Bronchial epithelial cell (primary cell): ENCODE data around the gene RPA1. TPM values are rescaled to one million over a fixed set of nuclear protein-coding genes. Genes with fewer than 3 reads are reported as not detected.
A peak's percentile ranks its signal among the peaks of the same experiment; 100 is the strongest.

Experiments
- DNase-seq: peaks from one replicate; pipeline ENCODE4 v3.0.0-alpha.2; 2010; ENCODE audit warnings: low read depth
- FAIRE-seq: peaks from 2 replicates; lab custom pipeline; 2011; peaks lifted over from hg19 to GRCh38; lab: Jason Lieb, UNC
- H3K27me3 ChIP-seq: 2 replicates; pipeline ENCODE4 v1.5.1; 2011; ENCODE audit warnings: low read length; ENCODE audit not compliant: control insufficient read depth, insufficient read depth
- H3K36me3 ChIP-seq: 2 replicates; pipeline ENCODE4 v1.5.1; 2011; ENCODE audit warnings: low read length; ENCODE audit not compliant: control insufficient read depth, insufficient read depth
- H3K4me3 ChIP-seq: 2 replicates; pipeline ENCODE4 v1.5.1; 2011; ENCODE audit warnings: mild to moderate bottlenecking, low read depth, low read length, control low read depth
- CTCF ChIP-seq: IDR thresholded peaks from 2 replicates; pipeline ENCODE4 v1.5.1; 2011; ENCODE audit warnings: mild to moderate bottlenecking, moderate library complexity, low read length, control low read depth, inconsistent platforms; ENCODE audit not compliant: insufficient read depth, severe bottlenecking
- total RNA-seq: library from RNA; depleted of rRNA; stranded (reverse); fragments of >200 nt; gene quantifications from 2 replicates; pipeline ENCODE4 v1.2.1, GENCODE V29; 2014

RPA1 gene
- total RNA-seq, 1 donor from 2014 or later, result 33.2 TPM

DNA sequence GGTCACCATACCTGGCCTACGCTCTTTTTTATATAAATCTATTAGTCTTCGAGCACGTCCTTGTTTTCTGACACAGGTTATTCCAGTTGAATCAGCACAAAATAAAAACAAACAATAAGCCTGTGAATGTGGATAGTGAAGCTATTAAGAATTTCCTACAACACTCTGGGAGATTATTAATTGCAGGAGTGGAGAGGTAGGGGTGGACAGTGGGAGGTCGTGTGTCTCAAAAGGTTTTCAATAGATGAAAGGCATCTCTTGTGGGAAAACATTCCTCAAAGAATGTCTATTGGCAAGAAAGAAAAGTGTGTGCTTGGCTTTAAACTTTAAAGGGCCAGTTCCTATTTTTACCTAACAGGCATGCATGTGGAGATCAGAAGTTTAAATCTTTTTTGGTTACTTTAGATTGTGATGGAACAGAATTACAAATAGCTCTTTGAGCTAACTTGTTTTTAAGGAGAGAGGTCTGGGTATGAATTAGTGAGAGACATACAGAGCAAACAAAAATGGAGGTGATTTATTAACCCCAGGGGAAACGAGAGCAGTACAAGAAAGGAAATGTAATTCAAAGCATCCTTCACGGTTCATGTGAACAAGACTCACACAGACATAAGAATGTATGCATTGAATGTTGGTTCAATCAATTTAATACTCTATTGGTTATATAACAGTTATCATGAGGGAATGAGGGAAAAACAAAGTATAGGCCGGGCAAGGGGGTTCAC, 9.1 kb upstream of the RPA1 start:
- H3K4me3 ChIP-seq, result no peak overlapping the region
- no peaks in the 10 kb centered on the region for H3K36me3 ChIP-seq
- no peak for TF ChIP-seq CTCF
- H3K27me3 ChIP-seq, result no peaks in the 10 kb centered on the region
- DNase-seq (no peak), FAIRE-seq (no peak)

DNA sequence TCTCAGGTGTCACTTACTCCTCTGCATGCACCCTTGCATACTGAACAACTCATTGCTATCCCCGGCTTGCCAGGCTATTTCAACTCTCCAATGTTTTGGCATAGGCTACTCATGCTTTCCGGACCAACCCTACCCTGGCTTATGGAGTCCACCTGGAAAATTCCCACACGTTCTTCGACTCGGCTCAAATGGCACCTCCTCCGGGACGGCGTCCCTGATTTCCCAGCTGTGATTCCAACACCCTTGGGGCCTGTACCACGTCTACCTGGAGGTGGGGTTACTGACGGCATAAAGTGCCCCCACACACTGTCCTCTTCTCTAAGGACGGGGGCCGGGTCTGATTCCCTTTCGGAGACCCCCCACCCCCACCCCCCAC, 601 bp upstream of the RPA1 start:
- FAIRE-seq (no peak), DNase-seq (no peak)
- peak overlapping the region; percentile 72 for H3K4me3 ChIP-seq
- no peaks in the 10 kb centered on the region for H3K27me3 ChIP-seq
- TF ChIP-seq CTCF, result no peak
- peaks cover 1% of the 10 kb centered on the region for H3K36me3 ChIP-seq

- DNase-seq (peak; percentile 43), FAIRE-seq (no peak)
- no peaks in the 10 kb centered on the region for H3K27me3 ChIP-seq
- no peak for TF ChIP-seq CTCF
- H3K4me3 ChIP-seq, result peak overlapping the region; percentile 72
- H3K36me3 ChIP-seq, result peaks cover 1% of the 10 kb centered on the region
Measured at GRCh38 chr17:1830288-1830687, 483 bp downstream of the RPA1 start.

DNA sequence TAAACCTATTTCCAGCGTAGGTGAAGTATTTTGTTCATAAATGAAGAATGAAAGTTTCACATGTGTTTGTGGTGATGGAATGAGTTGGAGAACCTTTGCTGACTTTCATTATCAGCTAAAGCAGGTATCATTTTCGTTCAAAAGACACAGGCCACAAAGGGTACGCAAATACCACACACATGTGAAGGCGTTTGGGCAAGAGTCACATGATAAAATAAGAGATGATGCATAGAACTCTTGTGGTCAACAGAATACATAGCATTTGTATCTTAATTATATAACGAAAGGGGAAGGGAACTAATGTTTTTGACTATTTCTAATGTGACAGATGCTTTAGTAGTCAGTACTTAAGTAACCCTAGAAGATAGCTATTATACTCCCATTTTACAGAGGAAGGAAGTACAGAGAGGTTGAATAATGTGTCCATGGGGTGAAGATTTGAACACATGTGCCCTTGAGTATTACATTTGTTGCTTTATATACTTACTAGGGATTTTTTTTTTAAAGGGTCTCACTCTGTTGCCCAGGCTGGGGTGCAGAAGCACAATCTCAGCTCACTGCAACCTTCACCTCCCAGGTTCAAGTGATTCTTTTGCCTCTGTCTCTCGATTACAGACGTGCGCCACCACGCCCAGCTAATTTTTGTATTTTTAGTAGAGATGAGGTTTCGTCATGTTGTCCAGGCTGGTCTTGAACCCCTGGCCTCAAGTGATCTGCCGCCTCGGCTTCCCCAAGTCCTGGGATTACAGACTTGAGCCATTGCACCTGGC, 4.8 kb downstream of the RPA1 start:
- Histone ChIP-seq H3K36me3 (no peaks in the 10 kb centered on the region), H3K27me3 (no peaks in the 10 kb centered on the region), H3K4me3 (no peak overlapping the region)
- TF ChIP-seq CTCF, result no peak
- no peak for FAIRE-seq
- no peak for DNase-seq

DNA sequence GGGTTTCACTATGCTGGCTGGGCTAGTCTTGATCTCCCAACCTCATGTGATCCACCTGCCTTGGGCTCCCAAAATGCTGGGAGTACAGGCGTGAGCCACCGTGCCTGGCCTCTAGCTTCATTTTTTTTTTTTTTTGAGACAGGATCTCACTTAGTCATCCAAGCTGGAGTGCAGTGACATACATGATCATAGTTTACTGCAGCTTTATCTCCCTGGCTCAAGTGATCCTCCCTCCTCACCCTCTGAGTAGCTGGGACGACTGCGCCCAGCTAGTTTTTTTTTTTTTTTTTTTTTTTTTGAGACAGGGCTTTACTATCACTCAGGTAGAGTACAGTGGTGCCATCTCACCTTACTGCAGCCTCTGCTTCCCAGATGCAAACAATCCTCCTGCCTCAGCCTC, 9.7 kb downstream of the RPA1 start:
- H3K27me3 ChIP-seq, result no peaks in the 10 kb centered on the region
- TF ChIP-seq CTCF, result no peak
- no peak overlapping the region for H3K4me3 ChIP-seq
- H3K36me3 ChIP-seq, result no peaks in the 10 kb centered on the region
- DNase-seq, result no peak
- FAIRE-seq, result no peak
